ENCODE measurements around the gene ZNF431.
"Not testable (repeated sequence)": the region's sequence is repeated elsewhere in the genome, so short reads cannot be mapped to it uniquely, and the experiment has no call there.

The ZNF431 gene

DNA sequence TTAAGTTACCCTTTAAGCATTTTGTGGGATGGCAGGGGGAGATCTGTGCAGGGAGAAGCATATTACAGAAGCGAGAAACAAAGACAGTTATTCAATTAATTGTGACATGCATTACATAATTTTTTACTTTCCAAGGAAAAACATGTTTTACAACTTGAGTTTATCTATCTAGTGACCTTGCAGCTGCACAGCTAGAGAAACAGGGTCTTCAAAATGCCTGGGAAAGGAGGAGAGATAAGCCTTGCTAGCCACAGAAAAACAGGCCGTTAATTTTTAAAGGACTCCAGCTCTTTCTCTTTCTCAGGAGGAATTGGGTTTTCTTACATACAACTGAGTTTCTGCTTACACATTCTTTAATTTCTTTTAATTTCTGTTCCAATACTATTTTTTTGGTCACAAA is 14.8 kb upstream of the ZNF431 start:
- WGBS, 2 experiments (ENCODE audit: insufficient coverage in 2 of 2), result 0% methylated on average over 1 of the region's 2 CpGs; no CpG with 5 or more reads in 1 of the 2 experiments
- H3K36me3 ChIP-seq (ENCODE audit: control insufficient read depth, insufficient read depth, low read length), result peaks cover 13% of the 10 kb centered on the region
- H3K9me3 ChIP-seq (ENCODE audit: control insufficient read depth, low read length), result peaks cover 10% of the 10 kb centered on the region
- H3K4me1 ChIP-seq (ENCODE audit: control insufficient read depth, insufficient read depth, low read length, poor library complexity, severe bottlenecking), result no peaks in the 10 kb centered on the region
- no peak overlapping the region for H3K4me3 ChIP-seq (ENCODE audit: extremely low read depth, insufficient read depth, low read length, poor library complexity, severe bottlenecking)
- no peak overlapping the region for H3K27ac ChIP-seq (ENCODE audit: low read depth, low read length, severe bottlenecking)

DNA sequence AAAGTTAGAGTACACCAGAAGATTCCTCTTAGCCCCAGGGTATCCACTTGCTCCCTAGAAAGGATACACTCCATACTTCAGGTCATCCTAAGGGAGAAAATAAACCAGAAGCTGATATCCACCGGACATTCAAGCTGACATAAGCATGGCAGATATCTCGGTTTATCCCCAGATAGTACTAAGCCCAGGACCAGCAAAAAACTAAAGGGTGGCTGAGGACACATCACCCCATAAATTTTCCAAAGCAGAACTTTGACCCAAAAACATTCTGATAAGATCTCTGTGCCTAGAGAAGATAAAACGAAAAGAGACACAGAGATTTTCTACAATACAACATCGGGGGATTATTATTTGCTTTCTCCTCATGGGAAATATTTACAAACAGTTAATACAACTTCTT is 13.9 kb upstream of the ZNF431 start:
- Histone ChIP-seq H3K4me1 (ENCODE audit: control insufficient read depth, insufficient read depth, low read length, poor library complexity, severe bottlenecking) (no peaks in the 10 kb centered on the region), H3K9me3 (ENCODE audit: control insufficient read depth, low read length) (peaks cover 10% of the 10 kb centered on the region), H3K4me3 (ENCODE audit: extremely low read depth, insufficient read depth, low read length, poor library complexity, severe bottlenecking) (no peak overlapping the region), H3K27ac (ENCODE audit: low read depth, low read length, severe bottlenecking) (no peak overlapping the region), H3K36me3 (ENCODE audit: control insufficient read depth, insufficient read depth, low read length) (peaks cover 4% of the 10 kb centered on the region)
- 86 to 90% methylated on average over 2 of the region's 4 CpGs for WGBS, 2 experiments (ENCODE audit: insufficient coverage in 2 of 2)

DNA sequence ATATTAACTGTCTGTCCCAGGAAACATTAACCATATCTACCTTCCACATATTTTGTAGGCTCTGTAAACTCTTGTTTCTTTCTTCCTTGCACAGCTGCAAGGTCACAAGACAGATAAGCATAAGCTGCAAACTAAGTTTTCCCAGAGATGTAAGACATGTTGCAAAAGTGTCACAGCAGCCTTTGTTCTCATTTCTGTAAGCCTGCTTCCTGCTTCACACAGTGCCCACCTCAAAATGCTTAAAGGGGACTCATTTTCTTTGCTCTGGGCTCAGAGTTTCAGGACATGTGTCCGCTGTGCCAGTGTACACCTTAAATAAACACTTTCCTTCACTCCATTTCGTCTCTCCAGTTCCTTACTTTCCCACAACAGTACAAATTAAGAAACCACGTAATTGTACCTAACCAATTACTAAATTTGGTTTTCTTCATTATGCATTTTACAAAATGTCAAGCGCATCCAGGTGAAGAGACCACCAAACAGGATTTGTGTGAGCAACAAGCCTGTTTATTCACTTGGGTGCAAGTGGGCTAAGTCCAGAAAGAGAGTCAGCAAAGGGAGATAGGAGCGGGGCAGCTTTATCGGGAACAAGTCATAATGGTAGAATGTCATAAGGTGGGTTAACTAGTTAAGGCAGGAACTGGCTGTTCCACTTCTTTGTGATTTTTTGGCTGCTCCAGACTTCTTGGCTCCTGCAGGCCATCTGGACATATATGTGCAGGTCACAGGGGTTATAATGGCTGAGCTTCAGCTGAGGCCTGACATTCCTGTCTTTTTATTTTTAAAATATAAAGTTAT is 12.7 kb upstream of the ZNF431 start:
- Histone ChIP-seq H3K27ac (ENCODE audit: low read depth, low read length, severe bottlenecking) (no peak overlapping the region), H3K36me3 (ENCODE audit: control insufficient read depth, insufficient read depth, low read length) (no peaks in the 10 kb centered on the region)
- WGBS, 2 experiments (ENCODE audit: insufficient coverage in 2 of 2), result 85 to 97% methylated on average over 5 of the region's 6 CpGs

DNA sequence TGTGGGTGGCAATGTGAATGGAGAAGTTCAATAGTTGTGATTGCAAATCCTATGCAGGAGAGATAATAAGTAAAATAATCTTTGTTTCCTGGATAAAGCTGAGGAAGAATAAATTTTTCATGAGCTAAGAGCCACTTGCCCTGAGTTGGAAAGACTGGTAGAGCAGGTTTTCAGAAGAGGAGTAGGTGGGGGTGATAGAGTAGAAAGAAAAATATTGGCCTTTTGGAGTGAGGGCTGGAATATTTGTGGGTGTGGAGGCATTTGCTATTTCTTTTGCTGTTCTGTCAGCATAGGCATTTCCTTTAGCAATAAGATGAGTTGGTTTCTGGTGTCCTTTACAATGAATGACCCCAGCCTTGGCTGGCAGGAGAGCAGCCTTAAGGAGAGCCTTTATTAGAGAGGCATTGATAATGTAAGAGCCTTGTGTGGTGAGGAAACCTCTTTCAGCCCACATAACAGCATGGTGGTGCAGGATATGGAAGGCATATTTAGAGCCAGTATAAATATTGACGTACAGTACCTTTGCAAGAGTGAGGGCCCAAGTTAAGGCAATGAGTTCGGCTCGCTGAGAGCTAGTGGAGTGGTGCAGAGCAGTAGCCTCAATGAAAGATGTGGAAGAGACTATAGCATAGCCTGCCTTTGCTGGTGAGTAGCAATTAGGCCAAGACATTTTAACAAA is 11.6 kb upstream of the ZNF431 start:
- Histone ChIP-seq H3K4me3 (ENCODE audit: extremely low read depth, insufficient read depth, low read length, poor library complexity, severe bottlenecking) (no peak overlapping the region), H3K9me3 (ENCODE audit: control insufficient read depth, low read length) (peaks cover 10% of the 10 kb centered on the region), H3K4me1 (ENCODE audit: control insufficient read depth, insufficient read depth, low read length, poor library complexity, severe bottlenecking) (no peaks in the 10 kb centered on the region), H3K36me3 (ENCODE audit: control insufficient read depth, insufficient read depth, low read length) (no peaks in the 10 kb centered on the region), H3K27ac (ENCODE audit: low read depth, low read length, severe bottlenecking) (no peak overlapping the region)
- 67% methylated on average over 3 of the region's 3 CpGs; no CpG with 5 or more reads in 1 of the 2 experiments for WGBS, 2 experiments (ENCODE audit: insufficient coverage in 2 of 2)

More for the DNA sequence above, 12.7 kb upstream of the ZNF431 start:
- Histone ChIP-seq H3K4me3 (ENCODE audit: extremely low read depth, insufficient read depth, low read length, poor library complexity, severe bottlenecking) (no peak overlapping the region), H3K4me1 (ENCODE audit: control insufficient read depth, insufficient read depth, low read length, poor library complexity, severe bottlenecking) (no peaks in the 10 kb centered on the region), H3K9me3 (ENCODE audit: control insufficient read depth, low read length) (peaks cover 10% of the 10 kb centered on the region)

DNA sequence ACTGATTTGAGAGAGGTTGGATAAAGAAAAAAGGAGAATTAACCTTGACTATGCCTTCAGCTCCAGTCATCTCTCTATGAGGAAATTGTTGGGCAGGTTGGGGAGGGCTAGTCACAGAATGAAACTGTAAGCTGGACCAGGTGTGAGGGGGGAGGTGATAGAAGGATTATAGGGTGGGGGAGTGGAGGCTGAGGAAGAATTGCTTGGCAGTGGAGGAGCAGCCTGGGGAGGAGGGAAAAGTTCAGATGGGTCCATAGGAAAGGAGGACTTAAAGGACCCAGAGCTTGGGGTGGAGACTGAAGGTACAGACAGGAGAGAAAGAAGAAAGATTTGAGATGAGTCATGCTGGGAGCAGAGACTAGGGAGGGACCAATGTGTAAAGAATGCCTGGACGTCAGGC is 8.2 kb upstream of the ZNF431 start:
- no peak overlapping the region for H3K27ac ChIP-seq (ENCODE audit: low read depth, low read length, severe bottlenecking)
- H3K9me3 ChIP-seq (ENCODE audit: control insufficient read depth, low read length), result peaks cover 4% of the 10 kb centered on the region
- 60 to 80% methylated on average over 1 of the region's 1 CpG for WGBS, 2 experiments (ENCODE audit: insufficient coverage in 2 of 2)
- no peaks in the 10 kb centered on the region for H3K4me1 ChIP-seq (ENCODE audit: control insufficient read depth, insufficient read depth, low read length, poor library complexity, severe bottlenecking)
- H3K36me3 ChIP-seq (ENCODE audit: control insufficient read depth, insufficient read depth, low read length), result no peaks in the 10 kb centered on the region
- H3K4me3 ChIP-seq (ENCODE audit: extremely low read depth, insufficient read depth, low read length, poor library complexity, severe bottlenecking), result no peak overlapping the region

DNA sequence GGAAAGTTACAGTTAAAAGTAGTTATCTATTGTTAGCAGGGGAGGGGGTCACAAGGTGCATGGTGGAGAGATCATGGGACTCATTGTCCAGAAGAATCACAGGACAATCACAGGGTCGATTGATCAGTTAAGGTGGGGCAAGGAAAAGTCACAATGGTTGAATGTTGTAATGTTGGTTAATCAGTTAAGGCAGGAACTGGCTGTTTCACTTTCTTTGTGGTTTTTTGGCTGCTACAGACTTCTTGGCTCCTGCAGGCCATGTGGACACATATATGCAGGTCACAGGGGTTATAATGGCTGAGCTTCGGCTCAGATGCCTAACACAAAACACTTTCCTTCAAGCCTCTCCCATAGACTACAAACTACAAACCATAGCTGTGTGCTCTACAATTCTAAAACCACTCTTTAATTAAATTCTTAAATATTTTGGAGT is 6.9 kb upstream of the ZNF431 start:
- Histone ChIP-seq H3K36me3 (ENCODE audit: control insufficient read depth, insufficient read depth, low read length) (no peaks in the 10 kb centered on the region), H3K9me3 (ENCODE audit: control insufficient read depth, low read length) (peaks cover 4% of the 10 kb centered on the region), H3K27ac (ENCODE audit: low read depth, low read length, severe bottlenecking) (no peak overlapping the region), H3K4me1 (ENCODE audit: control insufficient read depth, insufficient read depth, low read length, poor library complexity, severe bottlenecking) (no peaks in the 10 kb centered on the region), H3K4me3 (ENCODE audit: extremely low read depth, insufficient read depth, low read length, poor library complexity, severe bottlenecking) (no peak overlapping the region)
- 91 to 100% methylated on average over 1 of the region's 2 CpGs for WGBS, 2 experiments (ENCODE audit: insufficient coverage in 2 of 2)

DNA sequence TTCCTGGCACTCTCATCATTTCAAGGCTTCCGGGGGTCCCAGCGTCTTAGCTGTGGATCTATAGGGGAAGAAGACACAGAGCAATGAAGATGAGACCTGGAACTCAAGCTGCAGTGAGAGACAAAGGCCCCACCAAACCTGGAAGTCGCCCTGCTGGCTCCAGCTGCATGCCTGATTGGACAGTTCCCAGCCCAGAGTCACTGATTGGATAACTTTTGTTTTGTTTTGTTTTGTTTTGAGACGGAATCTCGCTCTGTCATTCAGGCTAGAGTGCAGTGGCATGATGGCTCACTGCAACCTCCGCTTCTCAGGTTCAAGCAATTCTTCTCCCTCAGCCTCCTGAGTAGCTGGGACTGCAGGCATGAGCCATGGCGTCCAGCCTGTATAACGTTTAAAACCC is 6.4 kb upstream of the ZNF431 start:
- no peaks in the 10 kb centered on the region for H3K4me1 ChIP-seq (ENCODE audit: control insufficient read depth, insufficient read depth, low read length, poor library complexity, severe bottlenecking)
- H3K9me3 ChIP-seq (ENCODE audit: control insufficient read depth, low read length), result peaks cover under 1% of the 10 kb centered on the region
- H3K4me3 ChIP-seq (ENCODE audit: extremely low read depth, insufficient read depth, low read length, poor library complexity, severe bottlenecking), result no peak overlapping the region
- WGBS, 2 experiments (ENCODE audit: insufficient coverage in 2 of 2), result 71 to 86% methylated on average over 3 to 6 of the region's 8 CpGs
- no peaks in the 10 kb centered on the region for H3K36me3 ChIP-seq (ENCODE audit: control insufficient read depth, insufficient read depth, low read length)
- no peak overlapping the region for H3K27ac ChIP-seq (ENCODE audit: low read depth, low read length, severe bottlenecking)

DNA sequence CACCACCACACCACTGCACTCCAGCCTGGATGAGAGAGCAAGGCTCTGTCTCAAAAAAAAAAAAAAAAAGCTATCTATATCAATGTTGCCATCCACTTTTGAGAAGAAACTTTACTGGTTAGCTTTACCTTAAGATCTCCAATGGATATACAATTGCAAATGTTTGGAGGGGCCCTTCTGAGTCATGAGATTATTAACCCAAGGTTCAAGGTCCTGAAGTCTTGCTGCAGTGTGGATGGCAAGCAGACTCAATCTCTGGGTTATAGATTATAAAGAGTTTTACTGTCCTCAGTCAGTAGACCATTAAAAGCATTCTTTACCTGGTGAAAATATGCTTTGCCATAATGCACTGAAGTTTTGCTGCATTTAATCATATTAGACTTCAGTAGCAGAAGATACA is 3.7 kb upstream of the ZNF431 start:
- Histone ChIP-seq H3K4me3 (ENCODE audit: extremely low read depth, insufficient read depth, low read length, poor library complexity, severe bottlenecking) (no peak overlapping the region), H3K27ac (ENCODE audit: low read depth, low read length, severe bottlenecking) (no peak overlapping the region), H3K36me3 (ENCODE audit: control insufficient read depth, insufficient read depth, low read length) (peaks cover 4% of the 10 kb centered on the region), H3K4me1 (ENCODE audit: control insufficient read depth, insufficient read depth, low read length, poor library complexity, severe bottlenecking) (no peaks in the 10 kb centered on the region), H3K9me3 (ENCODE audit: control insufficient read depth, low read length) (no peaks in the 10 kb centered on the region)

DNA sequence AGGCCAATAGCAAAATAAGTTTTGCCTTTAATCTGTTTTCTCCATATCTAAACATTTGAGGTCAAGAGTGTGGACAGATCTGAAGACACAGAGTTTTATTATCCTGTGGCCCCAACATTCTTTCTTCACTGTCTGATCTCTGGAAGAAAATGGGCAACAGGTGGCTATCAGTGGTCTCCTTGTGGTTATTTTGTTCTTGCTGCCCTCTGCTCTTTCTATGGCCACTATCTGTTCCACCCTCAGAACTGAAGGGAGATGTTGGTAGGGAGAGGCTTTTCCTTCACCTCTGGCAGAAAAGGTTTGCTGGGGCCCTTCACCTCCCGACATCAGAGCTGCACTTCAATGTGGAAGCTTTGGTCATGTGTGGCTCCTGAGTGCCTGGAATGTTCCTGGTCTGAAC is 834 bp upstream of the ZNF431 start:
- Histone ChIP-seq H3K36me3 (ENCODE audit: control insufficient read depth, insufficient read depth, low read length) (peaks cover 32% of the 10 kb centered on the region), H3K9me3 (ENCODE audit: control insufficient read depth, low read length) (peaks cover 18% of the 10 kb centered on the region)
- H3K4me1 ChIP-seq (ENCODE audit: control insufficient read depth, insufficient read depth, low read length, poor library complexity, severe bottlenecking); H3K4me3 ChIP-seq (ENCODE audit: extremely low read depth, insufficient read depth, low read length, poor library complexity, severe bottlenecking); H3K27ac ChIP-seq (ENCODE audit: low read depth, low read length, severe bottlenecking): not testable (repeated sequence)
- 100% methylated on average over 1 of the region's 1 CpG; no CpG with 5 or more reads in 1 of the 2 experiments for WGBS, 2 experiments (ENCODE audit: insufficient coverage in 2 of 2)

DNA sequence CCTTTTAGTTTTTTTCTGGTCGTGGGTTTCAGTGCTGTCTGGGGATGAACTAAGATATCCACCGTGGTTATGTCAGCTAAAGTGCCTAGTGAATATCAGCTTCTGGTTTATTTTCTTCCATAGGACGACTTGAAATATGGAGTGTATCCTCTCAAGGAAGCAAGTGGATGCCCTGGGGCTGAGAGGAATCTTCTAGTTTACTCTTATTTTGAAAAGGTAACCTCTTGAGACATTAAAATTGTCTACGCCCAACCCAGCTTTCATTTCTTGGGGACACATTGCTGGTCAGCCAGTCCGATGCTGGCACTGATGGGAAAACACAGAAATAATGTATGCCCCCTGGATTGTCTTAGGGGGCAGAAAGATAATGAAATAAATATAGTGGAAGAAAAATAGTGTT is 1.6 kb downstream of the ZNF431 start:
- peaks cover 32% of the 10 kb centered on the region for H3K9me3 ChIP-seq (ENCODE audit: control insufficient read depth, low read length)
- no peak overlapping the region for H3K27ac ChIP-seq (ENCODE audit: low read depth, low read length, severe bottlenecking)
- WGBS, 2 experiments (ENCODE audit: insufficient coverage in 2 of 2), result 96% methylated on average over 3 of the region's 5 CpGs; no CpG with 5 or more reads in 1 of the 2 experiments
- H3K4me3 ChIP-seq (ENCODE audit: extremely low read depth, insufficient read depth, low read length, poor library complexity, severe bottlenecking), result no peak overlapping the region
- peaks cover 54% of the 10 kb centered on the region for H3K36me3 ChIP-seq (ENCODE audit: control insufficient read depth, insufficient read depth, low read length)
- no peaks in the 10 kb centered on the region for H3K4me1 ChIP-seq (ENCODE audit: control insufficient read depth, insufficient read depth, low read length, poor library complexity, severe bottlenecking)

DNA sequence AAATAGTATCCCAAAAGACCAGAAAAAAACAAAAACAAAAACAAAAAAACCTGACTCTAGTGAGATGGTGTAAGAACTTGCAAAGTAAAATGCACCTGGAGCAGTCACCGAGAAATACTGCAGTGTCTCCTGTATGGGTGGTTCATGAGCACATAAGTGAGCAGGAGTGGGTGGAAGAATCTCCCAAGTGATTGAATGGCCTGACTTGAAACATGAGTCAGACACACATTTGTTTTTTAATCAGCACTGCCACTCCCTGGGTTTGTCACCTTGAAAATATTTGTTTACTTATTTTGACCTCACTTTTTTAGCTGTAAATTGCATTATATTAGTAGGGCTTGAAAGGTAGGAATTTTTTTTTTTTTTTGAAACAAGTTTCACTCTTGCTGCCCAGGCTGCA is 2.0 kb downstream of the ZNF431 start:
- no peaks in the 10 kb centered on the region for H3K4me1 ChIP-seq (ENCODE audit: control insufficient read depth, insufficient read depth, low read length, poor library complexity, severe bottlenecking)
- peaks cover 58% of the 10 kb centered on the region for H3K36me3 ChIP-seq (ENCODE audit: control insufficient read depth, insufficient read depth, low read length)
- no peak overlapping the region for H3K4me3 ChIP-seq (ENCODE audit: extremely low read depth, insufficient read depth, low read length, poor library complexity, severe bottlenecking)
- H3K27ac ChIP-seq (ENCODE audit: low read depth, low read length, severe bottlenecking), result no peak overlapping the region
- WGBS, 2 experiments (ENCODE audit: insufficient coverage in 2 of 2), result 100% methylated on average over 1 of the region's 1 CpG
- H3K9me3 ChIP-seq (ENCODE audit: control insufficient read depth, low read length), result peaks cover 32% of the 10 kb centered on the region

All from mesodermal cell (in vitro differentiated cells).